Adrenal gland (tissue), 19 donors: ENCODE data around the gene WIPI1. TPM values are rescaled to one million over a fixed set of nuclear protein-coding genes. Genes with fewer than 3 reads are reported as not detected.

Source experiments
- DNase-seq, 7 donors: peaks; one replicate each; pipeline ENCODE4 v3.0.0-alpha.2; 2019 to 2020
- H3K27ac ChIP-seq, 5 donors: fragments of 200-600 bp; sonication (generic) in 4 of 5; 1 replicate in 3 of 5; 2 replicates in 2 of 5; pipeline versions ENCODE4 v1.5.1 to v1.8.0; 2016 to 2020; ENCODE audit warnings: mild to moderate bottlenecking in 1 of 5
- H3K27me3 ChIP-seq: fragments of 200-600 bp; 2 replicates; pipeline ENCODE4 v1.8.0; 2021
- H3K36me3 ChIP-seq, 2 donors: fragments of 200-600 bp; replicated peaks in 1 of 2; 1 replicate in 1 of 2; 2 replicates in 1 of 2; pipeline versions ENCODE4 v1.5.1 to v1.8.0; 2018 to 2022
- H3K4me1 ChIP-seq, 2 donors: fragments of 200-600 bp; replicated peaks in 1 of 2; 1 replicate in 1 of 2; 2 replicates in 1 of 2; pipeline versions ENCODE4 v1.5.1 to v1.8.0; 2018 to 2021
- H3K4me3 ChIP-seq, 4 donors: fragments of 200-600 bp; sonication (generic) in 3 of 4; one replicate each; pipeline ENCODE4 v1.5.1; 2016 to 2018
- H3K9me3 ChIP-seq, 3 donors: fragments of 200-600 bp; sonication (generic) in 1 of 3; replicated peaks in 1 of 3; 1 replicate in 2 of 3; 2 replicates in 1 of 3; pipeline versions ENCODE4 v1.5.1 to v1.8.0; 2016 to 2021
- CTCF ChIP-seq, 6 experiments: fragments of 450-650 bp in 4 of 6; fragments of 200-600 bp in 2 of 6; sonication (generic) in 1 of 6; IDR thresholded peaks; 1 replicate in 5 of 6; 2 replicates in 1 of 6; pipeline versions ENCODE4 v1.5.1 to v1.8.0; 2016 to 2021; ENCODE audit warnings: antibody characterized with exemption in 6 of 6, mild to moderate bottlenecking in 2 of 6, moderate library complexity in 1 of 6
- POLR2A ChIP-seq, 2 donors: fragments of 450-650 bp; IDR thresholded peaks; one replicate each; pipeline ENCODE4 v1.6.1; 2017; ENCODE audit warnings: antibody characterized with exemption in 2 of 2, mild to moderate bottlenecking in 2 of 2, moderate library complexity in 1 of 2
- WGBS, 4 donors: extraction: QIAGEN DNeasy Blood & Tissue Kit in 2 of 4; methylation state at CpG; one replicate each; pipeline versions ENCODE4 v1.1.5 to v1.1.7; 2013 to 2017; 5-methylcytosine and 5-hydroxymethylcytosine counted together
- intact Hi-C, 2 donors: fragments of 100-400 bp; cut with DNase I; formaldehyde crosslinking; loops; one replicate each; pipeline versions ENCODE4 v1.14.1 to v1.15.0; 2022 to 2023
- long read RNA-seq, 10 donors: library from polyadenylated mRNA in 3 of 10; unstranded in 2 of 10; stranded (forward) in 1 of 10; transcript quantifications; one replicate each; pipeline ENCODE4 v2.0.0 and lab custom pipeline, GENCODE V29; 2021 to 2026
- polyA plus RNA-seq, 3 donors: library from polyadenylated mRNA; stranded (reverse); fragments of 200-250 nt in 2 of 3; fragments of 350-450 nt in 1 of 3; fragmentation: Illumina TruSeq in 1 of 3; extraction: RNeasy Lipid Tissue Mini Kit (QIAGEN cat#74804) in 1 of 3; gene quantifications; one replicate each; pipeline ENCODE4 v1.2.3, GENCODE V29; 2013 to 2014
- total RNA-seq, 9 donors: library from RNA; depleted of rRNA in 4 of 9; stranded (reverse); fragments of >200 nt in 4 of 9; fragments of 120-200 nt in 1 of 9; fragmentation: NEBNext Ultra II Directional in 1 of 9; extraction: Animal tissue kit (Norgen Biotek cat#: 25700) in 1 of 9; gene quantifications; one replicate each; pipeline versions ENCODE4 v1.1.0 to v1.2.4, GENCODE V29; 2013 to 2023
- donor health status: healthy with polysubstance abuse.
- donor health status: Bipolar disorder and iron deficiency.
- donor health status: DM: yes; HTN: yes; CAD: no.
- donor health status: DM: no; HTN: no; CAD: no.
- donor health status: DM: no; HTN: no; CAD: no.
- donor health status: DM: yes; HTN: yes; CAD: no.

The WIPI1 gene, protein sequence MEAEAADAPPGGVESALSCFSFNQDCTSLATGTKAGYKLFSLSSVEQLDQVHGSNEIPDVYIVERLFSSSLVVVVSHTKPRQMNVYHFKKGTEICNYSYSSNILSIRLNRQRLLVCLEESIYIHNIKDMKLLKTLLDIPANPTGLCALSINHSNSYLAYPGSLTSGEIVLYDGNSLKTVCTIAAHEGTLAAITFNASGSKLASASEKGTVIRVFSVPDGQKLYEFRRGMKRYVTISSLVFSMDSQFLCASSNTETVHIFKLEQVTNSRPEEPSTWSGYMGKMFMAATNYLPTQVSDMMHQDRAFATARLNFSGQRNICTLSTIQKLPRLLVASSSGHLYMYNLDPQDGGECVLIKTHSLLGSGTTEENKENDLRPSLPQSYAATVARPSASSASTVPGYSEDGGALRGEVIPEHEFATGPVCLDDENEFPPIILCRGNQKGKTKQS
- total RNA-seq, result 100 to 1,000 TPM in 1 of 9 donors, 10 to 100 TPM in 8; 26.4 to 148 (median 49.6) TPM
- polyA plus RNA-seq, result 10 to 100 TPM; 19.3 to 38.2 (median 23.5) TPM
- long read RNA-seq, donor 1, partial matches to known transcripts, result 228 of 407 reads
- long read RNA-seq, donor 1, other reads (novel, unspliced or antisense), result 175 of 407 reads
- long read RNA-seq, donor 2, partial matches to known transcripts, result 0 of 4 reads
- long read RNA-seq, donor 2, other reads (novel, unspliced or antisense), result 0 of 4 reads
- long read RNA-seq, donor 3, transcript WIPI1-201 (13 exons, 1,832 nt), result major isoform, 6 of 303 reads
- long read RNA-seq, donor 3, partial matches to known transcripts, result 126 of 303 reads
- long read RNA-seq, donor 3, other reads (novel, unspliced or antisense), result 171 of 303 reads
- long read RNA-seq, donor 4, transcript WIPI1-201 (13 exons, 1,832 nt), result major isoform, 20 of 29 reads
- long read RNA-seq, donor 4, partial matches to known transcripts, result 5 of 29 reads
- long read RNA-seq, donor 4, other reads (novel, unspliced or antisense), result 3 of 29 reads
- long read RNA-seq, donor 5, transcript WIPI1-201 (13 exons, 1,832 nt), result major isoform, 66 of 89 reads
- long read RNA-seq, donor 5, partial matches to known transcripts, result 10 of 89 reads
- long read RNA-seq, donor 5, other reads (novel, unspliced or antisense), result 11 of 89 reads
- long read RNA-seq, donor 6, partial matches to known transcripts, result 3 of 9 reads
- long read RNA-seq, donor 6, other reads (novel, unspliced or antisense), result 3 of 9 reads
- long read RNA-seq, donor 7, partial matches to known transcripts, result 0 of 1 reads
- long read RNA-seq, donor 7, other reads (novel, unspliced or antisense), result 0 of 1 reads
- long read RNA-seq, donor 8, partial matches to known transcripts, result 526 of 540 reads
- long read RNA-seq, donor 8, other reads (novel, unspliced or antisense), result 8 of 540 reads
- long read RNA-seq, donor 9, partial matches to known transcripts, result 201 of 385 reads
- long read RNA-seq, donor 9, other reads (novel, unspliced or antisense), result 180 of 385 reads
- long read RNA-seq, donor 10, partial matches to known transcripts, result 0 of 4 reads
- long read RNA-seq, donor 10, other reads (novel, unspliced or antisense), result 0 of 4 reads

DNA sequence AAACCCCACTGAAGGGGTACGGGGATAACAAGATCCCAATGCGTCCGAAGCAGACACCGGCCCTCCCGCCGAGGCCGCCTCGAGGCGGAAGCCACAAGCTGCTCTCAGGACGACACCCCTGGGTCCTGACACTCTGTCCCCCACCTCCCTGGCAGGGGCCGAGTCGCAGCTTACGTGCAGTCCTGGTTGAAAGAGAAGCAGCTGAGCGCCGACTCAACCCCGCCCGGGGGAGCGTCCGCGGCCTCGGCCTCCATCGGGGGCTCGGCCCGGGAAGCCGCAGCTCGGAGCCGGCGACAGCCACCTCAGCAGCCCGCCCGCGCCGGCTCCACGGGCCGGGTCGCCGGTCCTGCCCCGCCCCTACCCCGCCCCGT is at the start of gene WIPI1:
TSS of gene WIPI1 (minus strand) at position 329 of the 371 bp plus-strand sequence. CDS start at position 254, 75 bp downstream.
- Histone ChIP-seq H3K27me3 (no peaks in the 10 kb centered on the region), H3K36me3 (no peaks in the 10 kb centered on the region), H3K9me3 (no peaks in the 10 kb centered on the region), H3K27ac (peak within 1 kb of the TSS; percentile 84 to 99 (median 95)), H3K4me3 (peak within 1 kb of the TSS; percentile 50 to 93 (median 81)), H3K4me1 (peaks cover 12 to 56% of the 10 kb centered on the region in 2 donors)
- intact Hi-C loops, result no loop called here
- peak in 5 of 7 donors; percentile 66 to 82 (median 71) for DNase-seq
- WGBS, 4 donors, result 0 to 1% (median 1%) methylated on average over 19 to 36 of the region's 39 CpGs; no CpG with 5 or more reads in 1 of the 4 donors
- TF ChIP-seq CTCF (IDR thresholded peaks at IDR 0.05) (no peak), POLR2A (IDR thresholded peaks at IDR 0.05) (peak in 1 of 2 donors; percentile 66)

DNA sequence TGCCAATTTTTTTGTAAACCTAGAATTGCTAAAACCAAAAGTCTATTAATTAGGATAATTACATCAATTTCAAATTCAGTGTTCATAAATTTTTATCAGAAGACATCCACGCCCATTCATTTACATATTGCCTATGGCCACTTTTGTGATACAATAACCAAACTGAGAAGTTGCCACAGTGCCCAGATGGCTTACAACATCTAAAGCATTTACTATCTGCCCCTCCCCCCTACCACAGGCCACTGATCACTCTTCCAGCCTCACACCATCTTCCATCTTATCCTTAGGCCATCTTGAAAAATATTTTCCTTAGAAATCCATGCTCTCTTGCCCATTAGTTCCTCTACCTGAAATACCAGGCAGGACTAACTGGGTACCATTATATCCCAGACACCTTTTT is 48.7 kb upstream of the WIPI1 start:
- intact Hi-C loops, result no loop called here
- no peak for DNase-seq
- peaks cover 14 to 31% of the 10 kb centered on the region in 2 donors for H3K4me1 ChIP-seq
- no peaks in the 10 kb centered on the region for H3K9me3 ChIP-seq
- TF ChIP-seq POLR2A (IDR thresholded peaks at IDR 0.05) (no peak), CTCF (IDR thresholded peaks at IDR 0.05) (no peak)
- no peaks in the 10 kb centered on the region for H3K36me3 ChIP-seq
- H3K27ac ChIP-seq, result no peak overlapping the region
- 88 to 97% (median 94%) methylated on average over 1 of the region's 1 CpG for WGBS, 4 donors
- no peak overlapping the region for H3K4me3 ChIP-seq
- no peaks in the 10 kb centered on the region for H3K27me3 ChIP-seq

DNA sequence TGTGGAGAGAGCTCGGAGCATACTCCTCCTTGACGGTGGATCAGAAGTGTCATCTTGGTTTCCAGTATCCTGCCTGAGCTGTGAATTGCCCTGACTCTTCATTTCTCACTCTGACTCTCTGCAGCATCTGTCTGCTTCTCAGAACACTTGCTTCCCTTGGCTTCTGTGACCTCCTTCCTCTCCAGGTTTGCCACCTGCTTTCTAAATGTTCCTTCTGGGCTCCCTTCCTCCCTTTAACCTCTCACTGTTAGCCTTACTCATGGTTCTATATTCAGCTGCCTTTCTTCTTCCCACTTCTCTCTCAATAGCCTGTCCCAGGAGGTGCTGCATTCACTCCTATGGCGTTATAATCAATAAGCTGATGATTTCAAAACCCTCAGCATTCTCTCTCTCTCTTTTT is 43.8 kb upstream of the WIPI1 start:
- H3K27me3 ChIP-seq, result no peaks in the 10 kb centered on the region
- TF ChIP-seq CTCF (IDR thresholded peaks at IDR 0.05) (no peak), POLR2A (IDR thresholded peaks at IDR 0.05) (no peak)

More for the DNA sequence above, 43.8 kb upstream of the WIPI1 start:
- Histone ChIP-seq H3K27ac (no peak overlapping the region), H3K36me3 (no peaks in the 10 kb centered on the region), H3K4me3 (no peak overlapping the region), H3K4me1 (peaks cover 5 to 17% of the 10 kb centered on the region in 2 donors), H3K9me3 (no peaks in the 10 kb centered on the region)
- WGBS, 4 donors, result 77 to 84% (median 82%) methylated on average over 3 of the region's 3 CpGs
- intact Hi-C loops, result no loop called here
- no peak for DNase-seq
